ENCODE measurements around the gene MKI67.

MKI67 gene

GRCh38 chr10:128062881-128063563 is 63.2 kb downstream of the MKI67 start:
- H3K4me3 ChIP-seq (ENCODE audit: low read depth, low read length) = no peak overlapping the region

GRCh38 chr10:128062331-128062880 is 63.8 kb downstream of the MKI67 start:
- no peak overlapping the region for H3K4me3 ChIP-seq (ENCODE audit: low read depth, low read length)
- TF ChIP-seq, protein P1, sequence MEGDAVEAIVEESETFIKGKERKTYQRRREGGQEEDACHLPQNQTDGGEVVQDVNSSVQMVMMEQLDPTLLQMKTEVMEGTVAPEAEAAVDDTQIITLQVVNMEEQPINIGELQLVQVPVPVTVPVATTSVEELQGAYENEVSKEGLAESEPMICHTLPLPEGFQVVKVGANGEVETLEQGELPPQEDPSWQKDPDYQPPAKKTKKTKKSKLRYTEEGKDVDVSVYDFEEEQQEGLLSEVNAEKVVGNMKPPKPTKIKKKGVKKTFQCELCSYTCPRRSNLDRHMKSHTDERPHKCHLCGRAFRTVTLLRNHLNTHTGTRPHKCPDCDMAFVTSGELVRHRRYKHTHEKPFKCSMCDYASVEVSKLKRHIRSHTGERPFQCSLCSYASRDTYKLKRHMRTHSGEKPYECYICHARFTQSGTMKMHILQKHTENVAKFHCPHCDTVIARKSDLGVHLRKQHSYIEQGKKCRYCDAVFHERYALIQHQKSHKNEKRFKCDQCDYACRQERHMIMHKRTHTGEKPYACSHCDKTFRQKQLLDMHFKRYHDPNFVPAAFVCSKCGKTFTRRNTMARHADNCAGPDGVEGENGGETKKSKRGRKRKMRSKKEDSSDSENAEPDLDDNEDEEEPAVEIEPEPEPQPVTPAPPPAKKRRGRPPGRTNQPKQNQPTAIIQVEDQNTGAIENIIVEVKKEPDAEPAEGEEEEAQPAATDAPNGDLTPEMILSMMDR (IDR thresholded peaks at IDR 0.05; ENCODE audit: low read depth, low read length) = no peak

More at GRCh38 chr10:128062881-128063563, 63.2 kb downstream of the MKI67 start:
- TF ChIP-seq, protein P1 (IDR thresholded peaks at IDR 0.05; ENCODE audit: low read depth, low read length) = no peak

DNA sequence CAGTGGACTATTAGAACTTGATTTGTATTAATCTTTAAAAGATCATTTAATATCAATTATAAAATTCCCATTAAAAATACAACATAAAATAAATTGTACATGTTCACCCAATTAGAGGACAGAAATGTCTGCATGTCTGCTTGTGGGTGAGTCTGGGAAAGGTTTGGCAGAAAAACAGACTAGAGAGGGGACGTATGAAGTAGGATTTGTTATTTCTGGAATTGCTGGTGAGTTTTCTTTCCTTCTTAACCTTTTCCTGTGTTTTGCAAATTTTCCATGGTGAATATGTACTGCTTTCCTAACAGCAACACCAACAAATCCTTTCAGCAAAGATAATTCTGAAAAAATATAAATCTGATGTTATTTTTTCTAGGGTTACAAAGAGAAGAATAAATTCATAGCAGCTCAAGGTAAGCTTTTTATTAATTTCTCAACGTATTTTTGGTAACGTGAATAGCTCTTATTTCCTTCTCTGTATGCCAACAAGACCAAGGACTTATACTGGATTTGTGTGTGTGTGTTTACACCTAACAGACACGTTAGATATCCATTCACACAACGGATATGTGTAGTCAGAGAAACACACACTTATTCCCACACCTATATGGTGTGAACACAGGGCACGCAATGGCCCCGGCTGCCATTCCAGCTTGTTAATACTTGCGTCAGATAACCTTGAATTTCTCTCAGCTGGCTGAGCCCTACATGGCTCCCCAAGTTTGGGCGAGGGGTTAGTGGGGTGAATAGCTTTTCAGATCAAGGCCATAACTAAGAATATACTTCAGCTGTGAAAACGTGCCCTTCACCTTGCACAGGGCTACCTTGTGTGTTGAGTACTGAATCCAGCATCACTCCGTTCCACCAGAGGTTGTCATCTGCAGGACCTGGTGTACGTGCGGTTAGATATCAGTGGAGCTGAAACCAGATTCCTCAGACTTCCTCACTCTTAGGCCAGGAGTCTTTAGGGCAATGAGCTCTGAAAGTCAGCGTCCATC is 64.6 kb downstream of the MKI67 start:
- TF ChIP-seq, protein P1 (IDR thresholded peaks at IDR 0.05; ENCODE audit: low read depth, low read length) = no peak
- no peak overlapping the region for H3K4me3 ChIP-seq (ENCODE audit: low read depth, low read length)

DNA sequence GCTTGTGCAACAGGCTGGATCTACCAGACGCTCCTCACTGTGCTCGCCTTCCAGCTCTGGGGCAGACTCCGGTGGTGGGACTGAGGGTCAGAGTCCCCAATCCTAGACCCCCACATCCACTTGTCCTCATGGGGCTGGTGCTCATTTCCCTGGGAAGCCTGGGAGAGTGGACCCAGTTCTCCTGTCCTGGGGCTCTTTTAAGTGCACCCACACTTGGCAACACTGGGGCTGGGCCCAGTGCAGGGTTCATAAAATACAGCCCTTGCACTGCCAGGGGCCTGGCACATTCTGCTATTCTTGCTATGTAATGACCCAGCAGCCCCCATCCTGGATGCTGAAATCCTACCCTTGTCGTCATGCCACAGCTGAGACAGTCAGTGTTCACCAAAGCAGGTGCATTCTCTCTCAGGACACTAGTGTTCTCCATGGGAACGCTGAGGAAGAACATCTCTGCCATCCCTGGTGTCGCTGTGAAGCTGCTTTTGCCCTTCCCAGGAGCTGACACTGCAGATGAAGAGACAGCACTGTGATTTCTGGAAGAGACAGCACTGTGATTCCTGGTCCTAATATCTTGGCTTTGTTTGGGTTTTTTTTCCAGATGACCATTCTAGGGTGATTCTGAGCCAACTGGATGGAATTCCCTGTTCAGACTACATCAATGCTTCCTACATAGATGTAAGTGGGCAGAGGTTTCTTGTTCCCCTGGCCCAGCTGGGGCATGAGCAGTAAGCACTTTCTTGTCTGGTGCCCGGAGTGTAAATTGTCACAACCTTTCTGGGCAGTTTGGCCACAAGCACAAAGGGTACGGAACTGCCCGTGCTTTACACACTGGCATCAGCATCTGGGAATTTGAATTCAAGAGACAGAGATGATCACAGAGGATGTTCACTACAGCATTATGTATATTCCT is 65.6 kb downstream of the MKI67 start:
- H3K4me3 ChIP-seq (ENCODE audit: low read depth, low read length) = no peak overlapping the region
- TF ChIP-seq, protein P1 (IDR thresholded peaks at IDR 0.05; ENCODE audit: low read depth, low read length) = no peak

DNA sequence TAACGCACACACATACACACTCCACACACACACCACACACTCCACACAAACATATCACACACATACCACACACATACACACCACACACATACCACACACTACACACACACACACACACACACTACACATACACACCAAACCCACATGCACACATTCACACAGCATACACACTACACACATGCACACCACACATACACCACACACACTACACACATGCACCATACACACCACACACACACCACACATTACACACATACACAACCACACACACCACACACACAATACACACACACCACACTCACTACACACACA is 66.3 kb downstream of the MKI67 start:
- TF ChIP-seq, protein P1 (IDR thresholded peaks at IDR 0.05; ENCODE audit: low read depth, low read length) = no peak
- no peak overlapping the region for H3K4me3 ChIP-seq (ENCODE audit: low read depth, low read length)

GRCh38 chr10:128059266-128059981 is 66.8 kb downstream of the MKI67 start:
- TF ChIP-seq, protein P1 (IDR thresholded peaks at IDR 0.05; ENCODE audit: low read depth, low read length) = no peak
- no peak overlapping the region for H3K4me3 ChIP-seq (ENCODE audit: low read depth, low read length)

Measured in WI38 (cell line).